HK-2 (cell line): ENCODE data around the gene ADARB2.

Source experiments
- DNase-seq: peaks from one replicate; pipeline ENCODE4 v3.0.0-alpha.2; 2018; ENCODE audit not compliant: unreplicated experiment

Gene ADARB2

GRCh38 chr10:1211844-1212570 lies 525.3 kb downstream of the ADARB2 start:
- DNase-seq = no peak

GRCh38 chr10:1210667-1211066 lies 526.7 kb downstream of the ADARB2 start:
- DNase-seq = no peak

GRCh38 chr10:1209355-1209979 lies 527.9 kb downstream of the ADARB2 start:
- no peak for DNase-seq

- no peak for DNase-seq
These were observed 528.7 kb downstream of the ADARB2 start for GRCh38 chr10:1208366-1209311.

- DNase-seq = no peak
These were observed 530.7 kb downstream of the ADARB2 start for GRCh38 chr10:1206601-1207000.

GRCh38 chr10:1206101-1206500 lies 531.2 kb downstream of the ADARB2 start:
- DNase-seq = no peak

GRCh38 chr10:1205450-1206030 lies 531.8 kb downstream of the ADARB2 start:
- no peak for DNase-seq

- DNase-seq = no peak
These were observed 532.6 kb downstream of the ADARB2 start for GRCh38 chr10:1204434-1205326.

- DNase-seq = no peak
These were observed 533.6 kb downstream of the ADARB2 start for GRCh38 chr10:1203704-1204103.

GRCh38 chr10:1203216-1203615 lies 534.1 kb downstream of the ADARB2 start:
- no peak for DNase-seq

GRCh38 chr10:1202343-1202742 lies 535.0 kb downstream of the ADARB2 start:
- DNase-seq = no peak

GRCh38 chr10:1200866-1201807 lies 536.2 kb downstream of the ADARB2 start:
- no peak for DNase-seq

GRCh38 chr10:1199897-1200721 lies 537.2 kb downstream of the ADARB2 start:
- DNase-seq = no peak

GRCh38 chr10:1199345-1199673 lies 538.0 kb downstream of the ADARB2 start:
- no peak for DNase-seq

- no peak for DNase-seq
These were observed 538.6 kb downstream of the ADARB2 start for GRCh38 chr10:1198453-1199344.

- no peak for DNase-seq
These were observed 539.9 kb downstream of the ADARB2 start for GRCh38 chr10:1197384-1197783.

- no peak for DNase-seq
These were observed 540.7 kb downstream of the ADARB2 start for GRCh38 chr10:1196656-1197055.

GRCh38 chr10:1195828-1196227 lies 541.5 kb downstream of the ADARB2 start:
- DNase-seq = no peak
